Stimulated activated memory B cell treated with anti-CD40 and anti-IgM and Interleukin-4, amounts not matched to agents 10 μg/mL and 1 μg/mL and 100 μg/mL, for 72 hours (primary cell): ENCODE results near the gene CBX5.

ENCODE experiments used
- ATAC-seq: fragments of 150-1000 bp; cut with Tn5 transposase; 2 replicates; pipeline ENCODE4 v1.10.0; 2021
- H3K27ac Mint-ChIP-seq: one replicate; pipeline ENCODE4 v1.8.0; 2022; ENCODE audit warnings: mild to moderate bottlenecking, mixed read lengths
- H3K27me3 Mint-ChIP-seq: one replicate; pipeline ENCODE4 v1.8.0; 2022; ENCODE audit warnings: mixed read lengths
- H3K36me3 Mint-ChIP-seq: one replicate; pipeline ENCODE4 v1.8.0; 2022; ENCODE audit warnings: mixed read lengths
- H3K4me1 Mint-ChIP-seq: one replicate; pipeline ENCODE4 v1.8.0; 2022; ENCODE audit warnings: mixed read lengths
- H3K4me3 Mint-ChIP-seq: one replicate; pipeline ENCODE4 v1.8.0; 2022; ENCODE audit warnings: mild to moderate bottlenecking, moderate library complexity, mixed read lengths
- H3K9me3 Mint-ChIP-seq: one replicate; pipeline ENCODE4 v1.8.0; 2022; ENCODE audit warnings: mixed read lengths

CBX5 gene

GRCh38 chr12:54300225-54300731 is 20.4 kb upstream of the CBX5 start:
- no peak for ATAC-seq
- H3K4me3 Mint-ChIP-seq = no peak overlapping the region
- H3K4me1 Mint-ChIP-seq = peaks cover 51% of the 10 kb centered on the region
- H3K27me3 Mint-ChIP-seq = peaks cover 65% of the 10 kb centered on the region
- no peak overlapping the region for H3K27ac Mint-ChIP-seq
- no peaks in the 10 kb centered on the region for H3K9me3 Mint-ChIP-seq
- no peaks in the 10 kb centered on the region for H3K36me3 Mint-ChIP-seq

- no peak overlapping the region for H3K4me3 Mint-ChIP-seq
- H3K36me3 Mint-ChIP-seq = no peaks in the 10 kb centered on the region
- no peak overlapping the region for H3K27ac Mint-ChIP-seq
- H3K4me1 Mint-ChIP-seq = peaks cover 47% of the 10 kb centered on the region
- peaks cover 64% of the 10 kb centered on the region for H3K27me3 Mint-ChIP-seq
- no peaks in the 10 kb centered on the region for H3K9me3 Mint-ChIP-seq
- no peak for ATAC-seq
Observed at GRCh38 chr12:54299515-54300224, 19.7 kb upstream of the CBX5 start.

GRCh38 chr12:54298904-54299303 is 19.0 kb upstream of the CBX5 start:
- no peaks in the 10 kb centered on the region for H3K36me3 Mint-ChIP-seq
- no peak for ATAC-seq
- H3K27ac Mint-ChIP-seq = no peak overlapping the region
- H3K9me3 Mint-ChIP-seq = no peaks in the 10 kb centered on the region
- no peak overlapping the region for H3K4me3 Mint-ChIP-seq
- peaks cover 57% of the 10 kb centered on the region for H3K27me3 Mint-ChIP-seq
- peaks cover 40% of the 10 kb centered on the region for H3K4me1 Mint-ChIP-seq

GRCh38 chr12:54296393-54297099 is 16.6 kb upstream of the CBX5 start:
- Mint-ChIP-seq H3K36me3 (no peaks in the 10 kb centered on the region), H3K27ac (no peak overlapping the region), H3K27me3 (peaks cover 34% of the 10 kb centered on the region), H3K4me1 (peaks cover 24% of the 10 kb centered on the region), H3K4me3 (no peak overlapping the region), H3K9me3 (no peaks in the 10 kb centered on the region)
- no peak for ATAC-seq

- peaks cover 12% of the 10 kb centered on the region for H3K4me1 Mint-ChIP-seq
- H3K9me3 Mint-ChIP-seq = no peaks in the 10 kb centered on the region
- no peaks in the 10 kb centered on the region for H3K36me3 Mint-ChIP-seq
- no peak for ATAC-seq
- H3K27me3 Mint-ChIP-seq = peaks cover 20% of the 10 kb centered on the region
- no peak overlapping the region for H3K4me3 Mint-ChIP-seq
- H3K27ac Mint-ChIP-seq = peak overlapping the region; percentile 27
Observed at GRCh38 chr12:54294953-54295566, 15.1 kb upstream of the CBX5 start.

- peak; percentile 68 for ATAC-seq
- H3K27ac Mint-ChIP-seq = peak overlapping the region; percentile 27
- no peak overlapping the region for H3K4me3 Mint-ChIP-seq
Observed at GRCh38 chr12:54294152-54294952, 14.4 kb upstream of the CBX5 start.

GRCh38 chr12:54292931-54293241 is 13.0 kb upstream of the CBX5 start:
- Mint-ChIP-seq H3K36me3 (peaks cover under 1% of the 10 kb centered on the region), H3K27me3 (peaks cover 3% of the 10 kb centered on the region), H3K27ac (no peak overlapping the region), H3K4me1 (peaks cover 20% of the 10 kb centered on the region), H3K4me3 (no peak overlapping the region), H3K9me3 (no peaks in the 10 kb centered on the region)
- no peak for ATAC-seq

More at GRCh38 chr12:54294152-54294952, 14.4 kb upstream of the CBX5 start:
- Mint-ChIP-seq H3K4me1 (peaks cover 10% of the 10 kb centered on the region), H3K27me3 (peaks cover 13% of the 10 kb centered on the region), H3K9me3 (no peaks in the 10 kb centered on the region), H3K36me3 (no peaks in the 10 kb centered on the region)

GRCh38 chr12:54292083-54292930 is 12.4 kb upstream of the CBX5 start:
- Mint-ChIP-seq H3K4me3 (no peak overlapping the region), H3K4me1 (peaks cover 17% of the 10 kb centered on the region), H3K27ac (no peak overlapping the region), H3K36me3 (peaks cover 7% of the 10 kb centered on the region), H3K9me3 (no peaks in the 10 kb centered on the region), H3K27me3 (no peaks in the 10 kb centered on the region)
- no peak for ATAC-seq

GRCh38 chr12:54287261-54288157 is 7.6 kb upstream of the CBX5 start:
- Mint-ChIP-seq H3K27ac (no peak overlapping the region), H3K4me3 (no peak overlapping the region), H3K36me3 (peaks cover 26% of the 10 kb centered on the region), H3K9me3 (no peaks in the 10 kb centered on the region), H3K4me1 (peaks cover 54% of the 10 kb centered on the region), H3K27me3 (no peaks in the 10 kb centered on the region)
- no peak for ATAC-seq

- Mint-ChIP-seq H3K27me3 (no peaks in the 10 kb centered on the region), H3K4me3 (no peak overlapping the region), H3K9me3 (no peaks in the 10 kb centered on the region), H3K36me3 (peaks cover 26% of the 10 kb centered on the region), H3K4me1 (peaks cover 66% of the 10 kb centered on the region), H3K27ac (peak overlapping the region; percentile 30)
- no peak for ATAC-seq
Observed at GRCh38 chr12:54286042-54287030, 6.4 kb upstream of the CBX5 start.

GRCh38 chr12:54285150-54286041 is 5.5 kb upstream of the CBX5 start:
- H3K4me1 Mint-ChIP-seq = peaks cover 66% of the 10 kb centered on the region
- H3K36me3 Mint-ChIP-seq = peaks cover 26% of the 10 kb centered on the region
- H3K27me3 Mint-ChIP-seq = no peaks in the 10 kb centered on the region
- ATAC-seq = no peak
- H3K27ac Mint-ChIP-seq = peak overlapping the region; percentile 30
- no peak overlapping the region for H3K4me3 Mint-ChIP-seq
- H3K9me3 Mint-ChIP-seq = no peaks in the 10 kb centered on the region
